HG03066 (cell line): ENCODE data around the gene MTCH1.
"Not testable (repeated sequence)": the region's sequence is repeated elsewhere in the genome, so short reads cannot be mapped to it uniquely, and the experiment has no call there.

Source experiments
- ATAC-seq: cut with Tn5 transposase; IDR thresholded peaks from one replicate; pipeline ENCODE4 v1.9.1; 2021; ENCODE audit warnings: low read depth; ENCODE audit not compliant: unreplicated experiment

Gene MTCH1

GRCh38 chr6:36955136-36955535 lies 30.9 kb downstream of the MTCH1 start:
- ATAC-seq = no peak

- ATAC-seq = no peak
Observed at GRCh38 chr6:36954262-36954931, 31.6 kb downstream of the MTCH1 start, which contains the start of gene PI16. TSS of gene PI16 (plus strand) at chr6:36954738. CDS start at chr6:36954761, 23 bp downstream.

- no peak for ATAC-seq
Observed at GRCh38 chr6:36953931-36954261, 32.1 kb downstream of the MTCH1 start.

- ATAC-seq = no peak
Observed at GRCh38 chr6:36949636-36950035, 36.4 kb downstream of the MTCH1 start.

- not testable (repeated sequence) for ATAC-seq
Observed at GRCh38 chr6:36949076-36949475, 36.9 kb downstream of the MTCH1 start.

- ATAC-seq = no peak
Observed at GRCh38 chr6:36947570-36948351, 38.2 kb downstream of the MTCH1 start.

- ATAC-seq = no peak
Observed at GRCh38 chr6:36946526-36946925, 39.5 kb downstream of the MTCH1 start.

GRCh38 chr6:36945301-36945700 lies 40.7 kb downstream of the MTCH1 start:
- no peak for ATAC-seq

GRCh38 chr6:36944650-36945049 lies 41.3 kb downstream of the MTCH1 start:
- ATAC-seq = no peak

GRCh38 chr6:36942329-36942728 lies 43.7 kb downstream of the MTCH1 start:
- not testable (repeated sequence) for ATAC-seq

- not testable (repeated sequence) for ATAC-seq
Observed at GRCh38 chr6:36941561-36941960, 44.4 kb downstream of the MTCH1 start.

- no peak for ATAC-seq
Observed at GRCh38 chr6:36940027-36940426, 46.0 kb downstream of the MTCH1 start.

- ATAC-seq = not testable (repeated sequence)
Observed at GRCh38 chr6:36939005-36939404, 47.0 kb downstream of the MTCH1 start.

- ATAC-seq = no peak
Observed at GRCh38 chr6:36938536-36938935, 47.5 kb downstream of the MTCH1 start.

GRCh38 chr6:36937896-36938295 lies 48.1 kb downstream of the MTCH1 start:
- no peak for ATAC-seq

- no peak for ATAC-seq
Observed at GRCh38 chr6:36936824-36937223, 49.2 kb downstream of the MTCH1 start.

- no peak for ATAC-seq
Observed at GRCh38 chr6:36934901-36935300, 51.1 kb downstream of the MTCH1 start.

GRCh38 chr6:36933519-36933918 lies 52.5 kb downstream of the MTCH1 start:
- ATAC-seq = no peak

- no peak for ATAC-seq
Observed at GRCh38 chr6:36933102-36933501, 52.9 kb downstream of the MTCH1 start.

GRCh38 chr6:36930483-36930882 lies 55.5 kb downstream of the MTCH1 start:
- ATAC-seq = no peak

GRCh38 chr6:36929607-36930006 lies 56.4 kb downstream of the MTCH1 start:
- no peak for ATAC-seq

GRCh38 chr6:36929152-36929551 lies 56.8 kb downstream of the MTCH1 start:
- no peak for ATAC-seq
